Activated CD8-positive, alpha-beta T cell treated with anti-CD3 and anti-CD28 coated beads for 36 hours (primary cell): ENCODE data around the gene GIGYF1. TPM values are rescaled to one million over a fixed set of nuclear protein-coding genes. Genes with fewer than 3 reads are reported as not detected.
A peak's percentile ranks its signal among the peaks of the same experiment; 100 is the strongest.

Experiments used
- ATAC-seq: fragments of 200-7000 bp; cut with Tn5 transposase; one replicate; pipeline ENCODE4 v1.10.0; 2021; ENCODE audit warnings: mild to moderate bottlenecking, moderate library complexity
- CTCF ChIA-PET: fragments of 350-600 bp; sonication (Branson Sonifier 250); formaldehyde crosslinking; loops from one replicate; lab custom pipeline; 2021; ENCODE audit warnings: antibody characterized with exemption; lab: Charles Lee
- POLR2A ChIA-PET: fragments of 350-600 bp; sonication (Branson Sonifier 250); formaldehyde crosslinking; loops from one replicate; lab custom pipeline; 2021; ENCODE audit warnings: antibody characterized with exemption; lab: Charles Lee
- DNase-seq: peaks from one replicate; pipeline ENCODE4 v3.0.0-alpha.2; 2020
- H3K27ac Mint-ChIP-seq: one replicate; pipeline ENCODE4 v1.8.0; 2021; ENCODE audit warnings: mild to moderate bottlenecking, mixed read lengths
- H3K27me3 Mint-ChIP-seq: one replicate; pipeline ENCODE4 v1.8.0; 2021; ENCODE audit warnings: mixed read lengths
- H3K36me3 Mint-ChIP-seq: one replicate; pipeline ENCODE4 v1.8.0; 2021; ENCODE audit warnings: low read depth, mixed read lengths
- H3K4me1 Mint-ChIP-seq: one replicate; pipeline ENCODE4 v1.8.0; 2021; ENCODE audit warnings: low read depth, mixed read lengths
- H3K4me3 Mint-ChIP-seq: one replicate; pipeline ENCODE4 v1.8.0; 2021; ENCODE audit warnings: mild to moderate bottlenecking, moderate library complexity, mixed read lengths
- H3K9me3 Mint-ChIP-seq: one replicate; pipeline ENCODE4 v1.8.0; 2021; ENCODE audit warnings: mixed read lengths
- CTCF ChIP-seq: fragments of 200-600 bp; IDR thresholded peaks from one replicate; pipeline ENCODE4 v1.8.0; 2022; ENCODE audit warnings: antibody characterized with exemption, mild to moderate bottlenecking
- intact Hi-C: fragments of 100-400 bp; cut with micrococcal nuclease; formaldehyde crosslinking; loops from one replicate; pipeline ENCODE4 v1.10.0; 2022
- total RNA-seq, 2 experiments: library from RNA; stranded (reverse); gene quantifications; one replicate each; pipeline ENCODE4 v1.2.3, GENCODE V29; 2021

The GIGYF1 gene
- total RNA-seq, 2 experiments from 2014 or later: 36.9 to 41.5 TPM

- Mint-ChIP-seq H3K4me3 (no peak overlapping the region), H3K4me1 (peaks cover 42% of the 10 kb centered on the region), H3K27ac (no peak overlapping the region), H3K27me3 (no peaks in the 10 kb centered on the region), H3K9me3 (no peaks in the 10 kb centered on the region), H3K36me3 (peaks cover 14% of the 10 kb centered on the region)
- ChIA-PET POLR2A (interaction anchor here (8.3 kb wide), 1 partner anchor 10 kb away, joined by 94 read pairs; no protein-coding TSS in a partner anchor), CTCF (interaction anchor here (10.1 kb wide), 1 partner anchor 17 kb away, joined by 162 read pairs; the partner anchor contains the start of gene POP7)
- intact Hi-C loops: no loop called here
- TF ChIP-seq CTCF: no peak
- DNase-seq (peak; percentile 30), ATAC-seq (no peak)
Measured at GRCh38 chr7:100687751-100688300, 6.2 kb downstream of the GIGYF1 start.

GRCh38 chr7:100687261-100687660, 6.8 kb downstream of the GIGYF1 start:
- CTCF ChIA-PET: interaction anchor here (10.1 kb wide), 1 partner anchor 18 kb away, joined by 162 read pairs; the partner anchor contains the start of gene POP7
- Mint-ChIP-seq H3K4me1 (peaks cover 37% of the 10 kb centered on the region), H3K27ac (no peak overlapping the region), H3K27me3 (no peaks in the 10 kb centered on the region), H3K36me3 (peaks cover 12% of the 10 kb centered on the region), H3K4me3 (no peak overlapping the region), H3K9me3 (no peaks in the 10 kb centered on the region)
- ATAC-seq (no peak), DNase-seq (no peak)
- no peak for TF ChIP-seq CTCF
- intact Hi-C loops: no loop called here
- POLR2A ChIA-PET: interaction anchor here (8.3 kb wide), 1 partner anchor 10 kb away, joined by 94 read pairs; no protein-coding TSS in a partner anchor

- DNase-seq (no peak), ATAC-seq (no peak)
- Mint-ChIP-seq H3K27ac (no peak overlapping the region), H3K4me1 (peaks cover 37% of the 10 kb centered on the region), H3K27me3 (no peaks in the 10 kb centered on the region), H3K9me3 (no peaks in the 10 kb centered on the region), H3K4me3 (no peak overlapping the region), H3K36me3 (peaks cover 11% of the 10 kb centered on the region)
- POLR2A ChIA-PET: no interaction called here
- TF ChIP-seq CTCF: no peak
- CTCF ChIA-PET: interaction anchor here (1.0 kb wide), 1 partner anchor 19 kb away, joined by 3 read pairs; the partner anchor contains the start of gene POP7
- intact Hi-C loops: no loop called here
Measured at GRCh38 chr7:100686822-100687211, 7.2 kb downstream of the GIGYF1 start.

- no peak for ATAC-seq
- CTCF ChIA-PET: interaction anchor here (1.0 kb wide), 1 partner anchor 19 kb away, joined by 3 read pairs; the partner anchor contains the start of gene POP7
- intact Hi-C loops: no loop called here
- H3K4me3 Mint-ChIP-seq: no peak overlapping the region
- no peaks in the 10 kb centered on the region for H3K27me3 Mint-ChIP-seq
- no peaks in the 10 kb centered on the region for H3K9me3 Mint-ChIP-seq
- no peak overlapping the region for H3K27ac Mint-ChIP-seq
- POLR2A ChIA-PET: no interaction called here
- no peak for DNase-seq
- H3K36me3 Mint-ChIP-seq: peaks cover 10% of the 10 kb centered on the region
- H3K4me1 Mint-ChIP-seq: peaks cover 38% of the 10 kb centered on the region
- no peak for TF ChIP-seq CTCF
Measured at GRCh38 chr7:100686201-100686821, 7.7 kb downstream of the GIGYF1 start.

GRCh38 chr7:100685631-100686145, 8.4 kb downstream of the GIGYF1 start:
- Mint-ChIP-seq H3K9me3 (no peaks in the 10 kb centered on the region), H3K4me1 (peaks cover 34% of the 10 kb centered on the region), H3K4me3 (no peak overlapping the region), H3K27me3 (no peaks in the 10 kb centered on the region), H3K27ac (no peak overlapping the region), H3K36me3 (peaks cover 10% of the 10 kb centered on the region)
- ChIA-PET CTCF (interaction anchor here (1.0 kb wide), 1 partner anchor 20 kb away, joined by 3 read pairs; the partner anchor contains the start of gene POP7), POLR2A (interaction anchor here (1.1 kb wide), 1 partner anchor 8 kb away, joined by 3 read pairs; no protein-coding TSS in a partner anchor)
- no peak for TF ChIP-seq CTCF
- DNase-seq: no peak
- intact Hi-C loops: no loop called here
- ATAC-seq: no peak
